CD1c-positive myeloid dendritic cell (primary cell): ENCODE results near the gene CLN6.
"Not testable (repeated sequence)": the region's sequence is repeated elsewhere in the genome, so short reads cannot be mapped to it uniquely, and the experiment has no call there.

Experiments
- DNase-seq: peaks from one replicate; pipeline ENCODE4 v3.0.0-alpha.2; 2016; ENCODE audit errors: extremely low spot score

CLN6 gene

DNA sequence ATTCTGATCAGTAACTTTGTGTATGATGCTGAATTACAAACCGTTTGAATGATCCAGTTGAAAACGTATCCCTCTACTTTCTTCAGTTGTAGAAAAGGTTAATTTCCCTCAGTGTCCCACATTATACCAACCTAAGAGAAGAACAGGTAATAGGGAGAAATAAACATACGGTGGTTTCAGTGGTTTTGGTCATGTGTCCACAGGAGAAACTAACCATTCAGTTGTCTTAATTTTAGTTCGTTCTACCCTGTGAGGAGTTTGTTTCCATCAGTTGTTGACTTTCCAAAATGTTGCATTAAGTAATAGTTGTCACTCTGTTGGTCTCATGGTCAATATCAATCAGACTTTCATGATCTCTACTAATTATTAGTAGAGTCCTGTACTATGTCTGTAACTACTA, 39.5 kb downstream of the CLN6 start:
- no peak for DNase-seq

- DNase-seq, result no peak
Measured at GRCh38 chr15:68188647-68189046, 40.9 kb downstream of the CLN6 start.

- DNase-seq, result no peak
Measured at GRCh38 chr15:68187559-68187958, 42.0 kb downstream of the CLN6 start.

GRCh38 chr15:68186671-68187397, 42.7 kb downstream of the CLN6 start:
- DNase-seq, result no peak

- DNase-seq, result no peak
Measured at GRCh38 chr15:68184616-68185480, 44.7 kb downstream of the CLN6 start.

DNA sequence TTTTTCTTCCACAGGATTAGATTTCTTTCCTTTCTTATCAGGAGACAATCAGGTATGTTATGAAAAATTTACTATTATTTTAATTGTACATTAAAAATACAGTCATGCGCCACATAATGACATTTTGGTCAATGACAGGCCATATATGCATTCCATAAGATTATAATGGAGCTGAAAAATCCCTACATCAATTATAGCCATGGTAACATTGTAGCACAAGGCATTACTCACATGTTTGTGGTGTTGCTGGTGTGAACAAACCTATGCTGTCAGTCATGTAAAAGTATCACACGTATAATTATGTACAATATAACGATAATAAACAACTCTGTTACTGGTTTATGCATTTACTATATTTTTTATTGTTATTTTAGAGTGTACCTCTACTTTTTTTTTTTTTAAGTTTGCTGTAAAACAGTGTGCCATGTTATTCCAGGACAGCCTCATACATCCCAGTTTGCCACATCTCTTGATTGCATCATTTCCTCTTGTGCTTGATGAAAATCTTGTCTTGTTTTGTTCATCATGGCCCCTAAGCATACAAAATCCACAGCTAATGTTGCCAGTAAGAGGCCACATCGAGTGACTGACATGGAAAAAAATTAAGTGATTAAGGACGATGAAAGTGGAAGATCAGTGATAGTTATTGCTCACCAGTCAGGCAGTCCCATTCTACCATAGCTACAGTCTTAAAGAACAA, 45.8 kb downstream of the CLN6 start:
- DNase-seq, result no peak

- DNase-seq, result no peak
Measured at GRCh38 chr15:68177742-68178141, 51.8 kb downstream of the CLN6 start.

- DNase-seq, result no peak
Measured at GRCh38 chr15:68176601-68177000, 52.9 kb downstream of the CLN6 start.

GRCh38 chr15:68175526-68175925, 54.0 kb downstream of the CLN6 start:
- peak; percentile 22 for DNase-seq

DNA sequence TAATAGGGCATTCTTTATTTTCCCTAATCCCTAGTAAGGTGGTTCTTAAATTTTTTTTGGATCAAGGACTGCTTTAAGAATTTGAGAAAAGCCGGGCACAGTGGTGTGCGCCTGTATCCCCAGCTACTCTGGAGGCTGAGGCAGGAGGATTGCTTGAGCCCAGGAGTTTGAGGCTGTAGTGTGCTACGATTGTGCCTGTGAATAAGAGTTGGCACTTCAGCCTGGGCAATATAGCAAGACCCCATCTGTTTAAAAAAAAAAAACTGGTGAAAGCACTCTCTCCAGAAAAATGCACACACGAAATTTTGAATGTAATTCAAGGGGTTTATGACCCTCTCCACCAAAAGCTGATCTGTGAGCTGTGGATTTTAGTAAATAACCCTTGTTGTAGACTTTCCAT, 56.4 kb downstream of the CLN6 start:
- DNase-seq, result no peak

DNA sequence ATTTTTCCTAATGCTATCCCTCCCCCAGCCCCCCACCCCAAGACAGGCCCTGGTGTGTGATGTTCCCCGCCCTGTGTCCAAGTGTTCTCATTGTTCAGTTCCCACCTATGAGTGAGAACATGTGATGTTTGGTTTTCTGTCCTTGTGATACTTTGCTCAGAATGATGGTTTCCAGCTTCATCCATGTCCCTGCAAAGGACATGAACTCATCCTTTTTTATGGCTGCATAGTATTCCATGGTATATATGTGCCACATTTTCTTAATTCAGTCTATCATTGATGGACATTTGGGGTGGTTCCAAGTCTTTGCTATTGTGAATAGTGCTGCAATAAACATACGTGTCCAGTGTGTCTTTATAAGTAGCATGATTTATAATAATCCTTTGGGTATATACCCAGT, 57.5 kb downstream of the CLN6 start:
- not testable (repeated sequence) for DNase-seq

- DNase-seq, result no peak
Measured at GRCh38 chr15:68166847-68167246, 62.7 kb downstream of the CLN6 start.

DNA sequence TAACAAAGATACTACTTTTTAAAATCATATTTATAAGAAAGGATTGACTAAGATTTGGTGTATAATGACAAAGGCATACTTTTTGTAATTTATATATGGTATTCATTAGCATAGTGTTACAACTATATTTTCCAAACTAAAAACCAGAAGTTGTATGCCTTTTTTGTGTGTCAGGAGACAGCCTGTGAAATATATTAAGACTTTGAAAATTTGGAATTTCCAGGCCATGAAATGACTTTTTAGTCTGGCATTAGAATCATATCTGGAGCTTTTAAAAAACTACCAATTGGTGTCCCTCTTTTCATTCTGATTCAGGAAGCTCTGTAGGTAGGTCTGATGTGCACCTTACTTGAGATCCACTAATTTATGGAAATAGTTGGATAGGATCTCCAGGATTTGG, 66.3 kb downstream of the CLN6 start:
- DNase-seq, result no peak

DNA sequence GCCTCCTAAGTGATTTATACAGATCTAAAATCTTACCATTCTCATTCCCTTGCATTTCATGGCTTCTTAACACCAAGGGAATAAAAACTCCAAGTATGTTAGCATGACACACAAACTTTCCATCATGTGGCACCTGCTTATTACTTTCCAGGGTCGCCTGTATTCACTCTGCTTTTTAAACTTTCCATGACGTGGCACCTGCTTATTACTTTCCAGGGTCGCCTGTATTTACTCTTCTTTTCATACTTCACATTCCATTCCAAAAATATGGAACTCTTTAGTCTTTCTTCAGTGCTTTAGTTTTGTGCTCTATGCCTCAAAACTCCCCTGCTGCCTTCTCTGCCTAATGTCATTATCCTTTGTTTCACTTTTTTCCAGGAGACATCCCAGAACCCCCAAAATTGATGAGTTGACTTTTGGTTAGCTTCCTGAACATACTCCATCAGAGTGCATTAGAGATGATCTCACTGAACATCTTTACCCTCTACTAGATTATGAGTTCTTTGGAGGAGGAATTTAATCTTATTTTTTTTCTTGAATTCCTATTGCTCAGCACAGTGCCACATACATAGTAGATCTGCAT, 71.4 kb downstream of the CLN6 start:
- DNase-seq, result no peak

DNA sequence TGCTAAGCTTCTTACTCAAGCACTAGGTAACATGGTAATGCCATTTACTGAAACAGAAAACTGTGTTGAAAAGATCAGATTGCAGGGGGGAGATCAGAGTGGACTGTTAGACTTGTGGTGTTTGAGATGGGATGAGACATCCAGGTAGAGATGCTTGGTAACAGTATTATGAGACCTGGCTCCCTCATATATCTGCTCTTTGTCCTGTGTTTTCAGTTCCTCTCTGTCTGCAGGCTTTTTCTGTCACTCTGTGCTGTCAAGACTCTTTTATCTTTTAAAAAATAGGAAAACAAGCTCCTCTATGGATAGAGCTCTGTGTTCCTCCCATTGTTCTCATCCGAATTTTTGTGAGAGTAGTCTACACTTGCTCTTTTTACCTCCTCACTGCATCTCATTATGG, 72.5 kb downstream of the CLN6 start:
- DNase-seq, result no peak
